ENCODE measurements around the gene KCNE3.

Gene KCNE3

DNA sequence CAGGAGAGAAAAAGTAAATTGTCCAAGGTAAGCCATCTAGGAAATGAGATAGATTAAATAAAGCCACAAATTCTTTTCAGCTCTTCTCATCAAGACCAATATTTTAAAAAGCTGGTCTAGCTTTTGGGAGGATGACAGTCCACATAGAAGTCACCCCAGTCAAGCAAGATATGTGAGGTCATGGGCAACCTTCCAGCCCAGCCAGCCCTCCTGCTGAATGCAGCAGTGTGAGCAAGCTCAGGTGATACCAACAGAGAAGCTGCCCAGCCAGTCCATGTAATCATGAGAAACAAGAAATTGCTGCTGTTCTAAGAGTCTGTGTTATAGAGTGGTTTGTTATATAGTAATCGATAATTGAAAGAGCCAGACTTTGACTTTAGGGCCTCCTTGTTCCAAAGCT lies 28.7 kb downstream of the KCNE3 start:
- DNase-seq, result no peak
- no peak for TF ChIP-seq CTCF (IDR thresholded peaks at IDR 0.05; ENCODE audit: low read depth, low read length)
- Histone ChIP-seq H3K36me3 (no peaks in the 10 kb centered on the region), H3K27ac (no peak overlapping the region), H3K9me3 (ENCODE audit: severe bottlenecking) (no peaks in the 10 kb centered on the region), H3K4me3 (ENCODE audit: low read depth, low read length) (no peak overlapping the region), H3K27me3 (ENCODE audit: insufficient read depth, low read depth, severe bottlenecking) (no peaks in the 10 kb centered on the region)

DNA sequence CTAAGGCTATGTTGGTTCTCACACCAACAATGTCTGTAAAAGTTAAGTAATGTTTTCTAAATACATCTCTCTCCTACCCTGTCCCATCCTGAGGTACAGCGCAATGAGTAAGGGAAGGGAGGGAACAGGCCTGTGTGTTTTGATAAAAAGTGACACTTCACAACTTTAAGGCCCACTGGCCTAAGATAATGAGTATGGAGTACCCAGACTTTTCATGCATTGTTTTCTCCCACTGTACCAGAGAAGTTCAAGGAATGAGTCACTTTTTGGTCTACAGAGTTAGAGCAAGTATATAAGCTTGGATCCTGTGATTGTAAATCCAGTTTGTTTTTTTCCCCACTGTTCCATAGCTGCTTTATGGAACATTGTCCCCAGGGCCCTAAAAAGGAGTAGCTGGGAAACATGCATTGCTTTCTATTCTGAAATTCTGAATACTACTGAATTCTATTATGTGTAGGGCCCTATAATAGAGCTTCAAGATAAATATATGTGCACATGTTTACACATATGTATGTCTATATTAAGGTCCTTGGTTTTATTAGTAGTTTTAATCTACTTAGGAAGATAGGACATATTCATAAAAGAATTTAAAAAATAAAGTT lies 29.8 kb downstream of the KCNE3 start:
- Histone ChIP-seq H3K27me3 (ENCODE audit: insufficient read depth, low read depth, severe bottlenecking) (no peaks in the 10 kb centered on the region), H3K4me3 (ENCODE audit: low read depth, low read length) (no peak overlapping the region), H3K9me3 (ENCODE audit: severe bottlenecking) (no peaks in the 10 kb centered on the region), H3K36me3 (no peaks in the 10 kb centered on the region), H3K27ac (no peak overlapping the region)
- no peak for TF ChIP-seq CTCF (IDR thresholded peaks at IDR 0.05; ENCODE audit: low read depth, low read length)
- no peak for DNase-seq

- no peak for TF ChIP-seq CTCF (IDR thresholded peaks at IDR 0.05; ENCODE audit: low read depth, low read length)
- no peak for DNase-seq
- H3K27me3 ChIP-seq (ENCODE audit: insufficient read depth, low read depth, severe bottlenecking), result no peaks in the 10 kb centered on the region
- no peaks in the 10 kb centered on the region for H3K36me3 ChIP-seq
- no peaks in the 10 kb centered on the region for H3K9me3 ChIP-seq (ENCODE audit: severe bottlenecking)
- no peak overlapping the region for H3K4me3 ChIP-seq (ENCODE audit: low read depth, low read length)
- H3K27ac ChIP-seq, result no peak overlapping the region
Measured at GRCh38 chr11:74434528-74434927, 32.8 kb downstream of the KCNE3 start.

DNA sequence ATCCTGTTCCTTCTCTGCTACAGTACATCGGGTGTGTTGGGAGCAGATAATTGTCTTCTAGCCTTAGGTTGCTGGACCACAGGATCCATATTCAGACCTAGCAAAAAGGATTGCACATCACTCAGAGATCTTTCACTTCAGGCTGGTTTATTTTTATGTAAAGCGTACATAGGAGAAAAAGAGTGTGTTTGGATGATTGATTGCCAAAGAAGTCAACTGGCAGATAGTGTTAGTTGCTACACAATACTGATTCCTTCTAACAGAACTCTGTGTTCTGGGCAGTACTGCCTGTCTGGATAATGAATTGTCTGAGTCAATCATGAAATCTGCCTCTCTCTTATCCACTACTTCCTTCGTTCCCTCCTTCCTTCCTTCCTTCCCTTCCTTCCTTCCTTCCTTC lies 38.1 kb downstream of the KCNE3 start:
- Histone ChIP-seq H3K9me3 (ENCODE audit: severe bottlenecking) (no peaks in the 10 kb centered on the region), H3K27me3 (ENCODE audit: insufficient read depth, low read depth, severe bottlenecking) (no peaks in the 10 kb centered on the region), H3K4me3 (ENCODE audit: low read depth, low read length) (no peak overlapping the region), H3K36me3 (no peaks in the 10 kb centered on the region), H3K27ac (no peak overlapping the region)
- DNase-seq, result no peak
- TF ChIP-seq CTCF (IDR thresholded peaks at IDR 0.05; ENCODE audit: low read depth, low read length), result no peak

- H3K9me3 ChIP-seq (ENCODE audit: severe bottlenecking), result no peaks in the 10 kb centered on the region
- no peaks in the 10 kb centered on the region for H3K27me3 ChIP-seq (ENCODE audit: insufficient read depth, low read depth, severe bottlenecking)
- H3K4me3 ChIP-seq (ENCODE audit: low read depth, low read length), result no peak overlapping the region
- no peaks in the 10 kb centered on the region for H3K36me3 ChIP-seq
- no peak for DNase-seq
- no peak overlapping the region for H3K27ac ChIP-seq
- TF ChIP-seq CTCF (IDR thresholded peaks at IDR 0.05; ENCODE audit: low read depth, low read length), result no peak
Measured at GRCh38 chr11:74427384-74427886, 39.9 kb downstream of the KCNE3 start.

DNA sequence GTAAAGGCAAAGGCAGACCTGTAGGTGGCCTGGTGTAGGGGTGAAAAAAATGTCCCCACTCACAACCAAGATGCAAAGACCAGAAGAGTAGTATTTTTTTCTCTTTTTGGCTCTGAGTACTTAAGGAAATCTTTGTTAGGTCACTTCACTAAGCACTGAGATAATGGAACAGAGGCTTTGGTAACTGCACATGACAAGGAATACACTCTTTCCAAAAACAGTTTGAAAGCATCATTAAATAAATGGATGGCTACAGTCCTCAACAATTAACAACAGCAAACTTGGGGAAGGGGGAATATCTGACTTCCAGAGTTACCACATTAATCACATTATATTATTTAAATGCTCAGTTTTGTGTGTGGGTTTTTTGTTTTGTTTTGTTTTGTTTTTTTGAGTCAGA lies 42.2 kb downstream of the KCNE3 start:
- Histone ChIP-seq H3K9me3 (ENCODE audit: severe bottlenecking) (no peaks in the 10 kb centered on the region), H3K36me3 (no peaks in the 10 kb centered on the region), H3K27me3 (ENCODE audit: insufficient read depth, low read depth, severe bottlenecking) (no peaks in the 10 kb centered on the region), H3K27ac (no peak overlapping the region), H3K4me3 (ENCODE audit: low read depth, low read length) (no peak overlapping the region)
- DNase-seq, result no peak
- TF ChIP-seq CTCF (IDR thresholded peaks at IDR 0.05; ENCODE audit: low read depth, low read length), result no peak

All from WERI-Rb-1 (cell line).